LNCaP clone FGC (cell line): ENCODE results near the gene BATF2.

Experiments
- DNase-seq: peaks from one replicate; pipeline ENCODE4 v3.0.0-alpha.2; 2011; ENCODE audit warnings: low read depth
- H3K4me3 ChIP-seq: 2 replicates; pipeline ENCODE4 v1.5.1; 2011; ENCODE audit warnings: mild to moderate bottlenecking, low read depth, low read length, control low read depth
- CTCF ChIP-seq: IDR thresholded peaks from 2 replicates; pipeline ENCODE4 v1.5.1; 2012; ENCODE audit warnings: mild to moderate bottlenecking; ENCODE audit not compliant: control insufficient read depth, insufficient read depth; ENCODE audit errors: extremely low read depth

Gene BATF2

DNA sequence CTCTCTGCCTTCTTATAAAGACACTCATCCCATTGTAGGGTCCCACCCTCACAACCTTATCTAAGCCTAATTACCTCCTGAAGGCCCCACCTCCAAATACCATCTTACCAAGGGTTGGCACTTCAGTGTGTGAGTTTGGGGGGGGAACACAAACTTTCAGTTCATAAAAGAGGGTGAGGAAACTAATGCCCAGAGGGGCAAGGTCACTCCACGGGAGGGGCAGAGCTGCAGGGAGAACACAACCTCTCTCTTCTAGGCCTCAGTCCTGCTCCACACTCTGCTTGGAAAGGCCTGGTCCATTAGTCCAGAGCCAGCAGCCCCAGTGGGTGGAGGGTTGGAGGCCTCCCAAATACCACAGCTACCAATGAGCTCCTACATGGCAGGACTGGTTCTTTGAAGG, 2.7 kb upstream of the BATF2 start:
- DNase-seq: no peak
- H3K4me3 ChIP-seq: no peak overlapping the region
- no peak for TF ChIP-seq CTCF

DNA sequence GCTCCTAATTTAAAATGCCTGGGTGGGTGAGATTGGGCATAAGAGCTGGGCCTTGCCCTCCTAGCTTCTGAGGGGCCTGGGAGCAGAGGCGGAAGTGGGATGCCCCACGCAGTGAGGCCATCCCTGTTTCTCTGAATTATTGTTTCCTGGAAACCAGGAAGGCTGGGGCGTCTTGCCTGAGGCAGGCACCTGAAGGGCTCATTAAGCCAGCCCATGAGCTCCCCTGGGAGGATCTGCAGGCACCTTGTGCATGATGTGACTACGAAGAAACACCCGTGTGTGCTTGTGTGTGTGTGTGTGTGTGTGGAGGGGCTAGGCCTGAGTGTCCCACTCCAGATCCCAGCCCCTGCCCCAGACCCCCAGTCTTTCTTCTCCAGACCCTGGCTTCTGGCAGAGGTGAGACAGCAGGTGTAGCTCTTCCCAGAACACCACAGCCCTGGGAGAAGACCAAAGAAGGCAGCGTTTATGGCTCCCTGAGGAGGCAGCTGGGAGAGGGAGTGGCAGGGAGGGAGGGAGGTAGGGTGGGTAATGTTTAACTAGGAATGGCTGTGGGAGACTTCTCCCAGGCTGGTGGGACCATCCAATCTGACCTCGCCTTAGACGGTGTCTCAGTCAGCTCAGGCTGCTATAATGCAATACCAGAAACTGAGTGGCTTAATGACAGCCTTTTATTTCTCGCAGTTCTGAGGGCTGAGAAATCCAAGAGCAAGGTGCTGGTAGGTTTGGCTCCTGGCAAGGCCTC, 2.1 kb upstream of the BATF2 start:
- no peak for DNase-seq
- no peak for TF ChIP-seq CTCF
- H3K4me3 ChIP-seq: no peak overlapping the region

- no peak for TF ChIP-seq CTCF
- no peak overlapping the region for H3K4me3 ChIP-seq
- no peak for DNase-seq
These were observed 1.4 kb upstream of the BATF2 start for GRCh38 chr11:64998141-64998540.

- TF ChIP-seq CTCF: no peak
- H3K4me3 ChIP-seq: no peak overlapping the region
- DNase-seq: no peak
These were observed 453 bp downstream of the BATF2 start for GRCh38 chr11:64996327-64996709.

- DNase-seq: no peak
- H3K4me3 ChIP-seq: no peak overlapping the region
- no peak for TF ChIP-seq CTCF
These were observed 2.5 kb downstream of the BATF2 start for GRCh38 chr11:64994318-64994717.

DNA sequence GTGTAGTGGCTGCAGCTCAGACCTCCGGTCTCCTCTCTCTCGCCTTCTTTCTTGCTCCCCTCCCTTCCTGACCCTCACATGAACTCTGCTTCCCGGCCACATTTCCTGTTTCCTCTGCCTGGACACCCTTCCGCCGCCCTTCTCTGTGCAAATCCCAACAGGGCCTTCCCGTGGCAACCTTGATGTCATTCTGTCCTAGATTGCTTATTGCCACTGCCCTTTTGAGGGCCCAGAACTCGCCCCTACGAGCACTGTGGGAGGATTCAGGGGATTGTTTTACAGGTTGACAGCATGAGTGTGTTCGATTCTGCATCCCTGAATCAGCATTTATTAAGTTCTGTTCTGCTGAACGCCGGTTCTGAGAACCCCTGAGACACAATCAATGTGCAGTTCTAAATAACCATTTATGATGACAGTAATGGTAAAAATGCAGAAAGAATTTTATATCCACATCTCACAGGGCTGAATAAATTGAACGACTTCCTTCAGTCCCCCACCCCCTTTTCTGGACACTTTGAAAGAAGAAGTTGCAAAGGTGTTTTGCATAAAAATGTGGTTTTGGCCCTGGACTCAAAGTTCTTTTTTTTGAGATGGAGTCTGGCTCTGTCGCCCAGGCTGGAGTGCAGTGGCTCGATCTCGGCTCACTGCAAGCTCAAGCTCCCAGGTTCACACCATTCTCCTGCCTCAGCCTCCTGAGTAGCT, 6.4 kb downstream of the BATF2 start:
- DNase-seq: no peak
- TF ChIP-seq CTCF: no peak
- H3K4me3 ChIP-seq: no peak overlapping the region

DNA sequence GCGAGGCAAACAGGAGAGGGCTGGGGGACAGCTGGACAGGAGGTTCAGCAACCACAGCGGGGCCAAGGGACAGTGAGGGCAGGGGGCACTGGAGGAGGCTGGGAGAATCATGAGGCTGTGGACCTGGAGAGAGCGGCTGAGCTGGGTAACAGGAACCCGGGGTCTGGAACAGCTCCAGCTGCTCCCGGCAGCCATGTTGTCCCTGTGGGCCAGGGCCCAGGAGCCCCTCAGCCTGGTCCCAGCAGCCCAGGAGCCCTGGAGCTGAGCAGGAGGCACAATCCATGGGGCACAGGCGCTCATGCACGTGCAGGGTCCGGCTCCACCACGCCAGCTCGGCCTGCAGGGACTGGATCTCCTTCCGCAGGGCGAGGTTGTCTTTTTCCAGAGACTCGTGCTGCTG, 7.4 kb downstream of the BATF2 start:
- no peak overlapping the region for H3K4me3 ChIP-seq
- TF ChIP-seq CTCF: no peak
- no peak for DNase-seq
